Prostate gland (tissue), 2 donors: ENCODE data around the gene CPSF7.

Experiments used
- CTCF ChIP-seq, 4 experiments: fragments of 200-600 bp in 2 of 4; fragments of 450-650 bp in 2 of 4; sonication (generic) in 2 of 4; IDR thresholded peaks; 1 replicate in 3 of 4; 2 replicates in 1 of 4; pipeline ENCODE4 v1.5.1; 2016 to 2019; ENCODE audit warnings: antibody characterized with exemption in 4 of 4, mild to moderate bottlenecking in 2 of 4, moderate library complexity in 2 of 4
- POLR2A ChIP-seq: fragments of 450-650 bp; IDR thresholded peaks from one replicate; pipeline ENCODE4 v1.6.1; 2016; ENCODE audit warnings: antibody characterized with exemption, mild to moderate bottlenecking

GRCh38 chr11:61422226-61422625, 7.5 kb downstream of the CPSF7 start:
- TF ChIP-seq POLR2A, result no peak
- no peak for TF ChIP-seq CTCF (IDR thresholded peaks at IDR 0.05)
